ENCODE data around the gene ACY1. TPM values are rescaled to one million over a fixed set of nuclear protein-coding genes. Genes with fewer than 3 reads are reported as not detected.

ACY1 gene
- total and polyA plus RNA-seq, 2 of the 13 experiments (the other 11 are each of a cell fraction or from before 2014, with no cell fraction given) = 113 to 162 TPM

DNA sequence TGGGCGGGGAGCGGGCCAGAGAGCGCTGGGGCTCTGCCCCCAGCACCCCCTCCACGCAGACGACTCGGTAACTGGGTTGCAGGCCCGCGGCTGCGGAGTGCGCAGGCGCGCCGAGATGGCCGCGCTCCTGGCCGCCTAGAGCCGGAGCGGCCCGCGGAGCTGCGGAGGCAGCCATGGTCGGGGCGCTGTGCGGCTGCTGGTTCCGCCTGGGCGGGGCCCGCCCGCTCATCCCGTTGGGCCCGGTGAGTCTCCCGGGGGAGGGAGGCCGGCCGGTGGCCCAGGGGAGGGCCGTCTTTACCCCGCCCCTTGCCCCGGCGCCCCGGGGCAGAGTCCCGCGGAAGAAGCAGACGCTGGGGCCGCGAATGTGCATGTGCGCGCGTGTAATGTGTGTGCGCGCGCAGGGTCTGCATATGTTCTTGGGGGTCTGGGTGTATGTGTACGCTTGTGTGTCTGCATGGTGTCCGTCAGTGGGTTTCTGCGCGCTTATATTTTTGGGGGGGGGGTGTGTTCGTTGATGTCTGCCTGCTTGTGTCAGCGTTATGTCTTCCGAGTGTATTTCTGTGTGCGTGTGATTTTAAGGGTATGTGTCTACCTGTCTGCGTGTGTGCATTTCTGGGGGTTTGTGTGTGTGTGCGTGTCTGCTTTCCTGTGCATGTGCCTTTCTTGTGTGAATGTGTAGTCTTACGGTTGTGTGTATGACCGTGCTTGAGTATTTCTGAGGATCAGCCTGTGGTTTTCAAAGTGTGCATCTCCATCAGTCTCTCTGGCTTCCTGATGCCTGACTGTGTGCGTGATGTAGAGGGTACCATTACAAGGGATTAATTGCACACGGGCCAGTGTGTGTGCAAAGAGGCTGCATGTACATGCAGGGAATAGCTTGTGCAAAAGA, 8.1 kb upstream of the ACY1 start, which contains the start of gene ABHD14A (continued):
- TF ChIP-seq, protein P1, sequence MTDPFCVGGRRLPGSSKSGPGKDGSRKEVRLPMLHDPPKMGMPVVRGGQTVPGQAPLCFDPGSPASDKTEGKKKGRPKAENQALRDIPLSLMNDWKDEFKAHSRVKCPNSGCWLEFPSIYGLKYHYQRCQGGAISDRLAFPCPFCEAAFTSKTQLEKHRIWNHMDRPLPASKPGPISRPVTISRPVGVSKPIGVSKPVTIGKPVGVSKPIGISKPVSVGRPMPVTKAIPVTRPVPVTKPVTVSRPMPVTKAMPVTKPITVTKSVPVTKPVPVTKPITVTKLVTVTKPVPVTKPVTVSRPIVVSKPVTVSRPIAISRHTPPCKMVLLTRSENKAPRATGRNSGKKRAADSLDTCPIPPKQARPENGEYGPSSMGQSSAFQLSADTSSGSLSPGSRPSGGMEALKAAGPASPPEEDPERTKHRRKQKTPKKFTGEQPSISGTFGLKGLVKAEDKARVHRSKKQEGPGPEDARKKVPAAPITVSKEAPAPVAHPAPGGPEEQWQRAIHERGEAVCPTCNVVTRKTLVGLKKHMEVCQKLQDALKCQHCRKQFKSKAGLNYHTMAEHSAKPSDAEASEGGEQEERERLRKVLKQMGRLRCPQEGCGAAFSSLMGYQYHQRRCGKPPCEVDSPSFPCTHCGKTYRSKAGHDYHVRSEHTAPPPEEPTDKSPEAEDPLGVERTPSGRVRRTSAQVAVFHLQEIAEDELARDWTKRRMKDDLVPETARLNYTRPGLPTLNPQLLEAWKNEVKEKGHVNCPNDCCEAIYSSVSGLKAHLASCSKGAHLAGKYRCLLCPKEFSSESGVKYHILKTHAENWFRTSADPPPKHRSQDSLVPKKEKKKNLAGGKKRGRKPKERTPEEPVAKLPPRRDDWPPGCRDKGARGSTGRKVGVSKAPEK (CRISPR knock-in tag; IDR thresholded peaks at IDR 0.05; ENCODE audit: borderline replicate concordance) = no peak
- TF ChIP-seq TAF15 (IDR thresholded peaks at IDR 0.05; ENCODE audit: low read depth, low read length, poor library complexity, severe bottlenecking) = no peak
- TF ChIP-seq, protein P2, sequence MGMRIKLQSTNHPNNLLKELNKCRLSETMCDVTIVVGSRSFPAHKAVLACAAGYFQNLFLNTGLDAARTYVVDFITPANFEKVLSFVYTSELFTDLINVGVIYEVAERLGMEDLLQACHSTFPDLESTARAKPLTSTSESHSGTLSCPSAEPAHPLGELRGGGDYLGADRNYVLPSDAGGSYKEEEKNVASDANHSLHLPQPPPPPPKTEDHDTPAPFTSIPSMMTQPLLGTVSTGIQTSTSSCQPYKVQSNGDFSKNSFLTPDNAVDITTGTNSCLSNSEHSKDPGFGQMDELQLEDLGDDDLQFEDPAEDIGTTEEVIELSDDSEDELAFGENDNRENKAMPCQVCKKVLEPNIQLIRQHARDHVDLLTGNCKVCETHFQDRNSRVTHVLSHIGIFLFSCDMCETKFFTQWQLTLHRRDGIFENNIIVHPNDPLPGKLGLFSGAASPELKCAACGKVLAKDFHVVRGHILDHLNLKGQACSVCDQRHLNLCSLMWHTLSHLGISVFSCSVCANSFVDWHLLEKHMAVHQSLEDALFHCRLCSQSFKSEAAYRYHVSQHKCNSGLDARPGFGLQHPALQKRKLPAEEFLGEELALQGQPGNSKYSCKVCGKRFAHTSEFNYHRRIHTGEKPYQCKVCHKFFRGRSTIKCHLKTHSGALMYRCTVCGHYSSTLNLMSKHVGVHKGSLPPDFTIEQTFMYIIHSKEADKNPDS (CRISPR knock-in tag; IDR thresholded peaks at IDR 0.05) = no peak
- peak in 1 of 2 experiments; percentile 60; a peak in 2 of 4 replicates for TF ChIP-seq POLR2A (IDR thresholded peaks at IDR 0.05; ENCODE audit: insufficient read depth in 1 of 2, low read depth in 2 of 2, low read length in 2 of 2)
- TF ChIP-seq, protein P3, sequence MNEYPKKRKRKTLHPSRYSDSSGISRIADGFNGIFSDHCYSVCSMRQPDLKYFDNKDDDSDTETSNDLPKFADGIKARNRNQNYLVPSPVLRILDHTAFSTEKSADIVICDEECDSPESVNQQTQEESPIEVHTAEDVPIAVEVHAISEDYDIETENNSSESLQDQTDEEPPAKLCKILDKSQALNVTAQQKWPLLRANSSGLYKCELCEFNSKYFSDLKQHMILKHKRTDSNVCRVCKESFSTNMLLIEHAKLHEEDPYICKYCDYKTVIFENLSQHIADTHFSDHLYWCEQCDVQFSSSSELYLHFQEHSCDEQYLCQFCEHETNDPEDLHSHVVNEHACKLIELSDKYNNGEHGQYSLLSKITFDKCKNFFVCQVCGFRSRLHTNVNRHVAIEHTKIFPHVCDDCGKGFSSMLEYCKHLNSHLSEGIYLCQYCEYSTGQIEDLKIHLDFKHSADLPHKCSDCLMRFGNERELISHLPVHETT (CRISPR knock-in tag; conservative IDR thresholded peaks at IDR 0.05) = peak; percentile 96
- no peak for TF ChIP-seq ZNF572 (CRISPR knock-in tag; IDR thresholded peaks at IDR 0.05)
- no peak for TF ChIP-seq ZNF607 (CRISPR knock-in tag; IDR thresholded peaks at IDR 0.05; ENCODE audit: borderline replicate concordance)
- TF ChIP-seq ZNF772 (CRISPR knock-in tag; IDR thresholded peaks at IDR 0.05) = no peak; the same call in 1 of the 2 replicates
- TF ChIP-seq, protein P4, sequence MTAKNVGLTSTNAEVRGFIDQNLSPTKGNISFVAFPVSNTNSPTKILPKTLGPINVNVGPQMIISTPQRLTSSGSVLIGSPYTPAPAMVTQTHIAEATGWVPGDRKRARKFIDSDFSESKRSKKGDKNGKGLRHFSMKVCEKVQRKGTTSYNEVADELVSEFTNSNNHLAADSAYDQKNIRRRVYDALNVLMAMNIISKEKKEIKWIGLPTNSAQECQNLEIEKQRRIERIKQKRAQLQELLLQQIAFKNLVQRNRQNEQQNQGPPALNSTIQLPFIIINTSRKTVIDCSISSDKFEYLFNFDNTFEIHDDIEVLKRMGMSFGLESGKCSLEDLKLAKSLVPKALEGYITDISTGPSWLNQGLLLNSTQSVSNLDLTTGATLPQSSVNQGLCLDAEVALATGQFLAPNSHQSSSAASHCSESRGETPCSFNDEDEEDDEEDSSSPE (CRISPR knock-in tag; IDR thresholded peaks at IDR 0.05) = peak; percentile 13; the same call in 1 of the 2 replicates
- TF ChIP-seq RARA (CRISPR knock-in tag; IDR thresholded peaks at IDR 0.05) = no peak
- peak; percentile 53; the same call in 1 of the 2 replicates for TF ChIP-seq ZNF564 (CRISPR knock-in tag; IDR thresholded peaks at IDR 0.05)
- TF ChIP-seq, protein P5, sequence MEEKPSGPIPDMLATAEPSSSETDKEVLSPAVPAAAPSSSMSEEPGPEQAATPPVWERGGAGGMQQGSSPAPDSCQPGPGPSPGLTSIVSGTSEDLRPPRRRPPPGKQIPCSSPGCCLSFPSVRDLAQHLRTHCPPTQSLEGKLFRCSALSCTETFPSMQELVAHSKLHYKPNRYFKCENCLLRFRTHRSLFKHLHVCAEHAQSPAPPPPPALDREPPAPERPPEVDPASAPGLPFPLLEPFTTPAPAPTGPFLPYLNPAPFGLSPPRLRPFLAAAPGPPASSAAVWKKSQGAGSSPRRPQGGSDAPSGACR (CRISPR knock-in tag; IDR thresholded peaks at IDR 0.05) = no peak
- TF ChIP-seq NONO (IDR thresholded peaks at IDR 0.05) = no peak
- TF ChIP-seq NONO (CRISPR knock-in tag; conservative IDR thresholded peaks at IDR 0.05) = peak; percentile 53
- TF ChIP-seq NR3C1 (CRISPR knock-in tag; IDR thresholded peaks at IDR 0.05) = no peak
- TF ChIP-seq ADNP (CRISPR knock-in tag; IDR thresholded peaks at IDR 0.05) = no peak

Data from HepG2 (cell line).